ENCODE measurements around the gene CFAP210. TPM values are rescaled to one million over a fixed set of nuclear protein-coding genes. Genes with fewer than 3 reads are reported as not detected.

CFAP210 gene
- total and polyA plus RNA-seq, 2 experiments from 2014 or later, result 0.30 TPM; not detected in 1

- Histone ChIP-seq H3K9me3 (ENCODE audit: low read depth) (no peaks in the 10 kb centered on the region), H4K20me1 (ENCODE audit: insufficient read depth, poor library complexity, severe bottlenecking) (peaks cover 3% of the 10 kb centered on the region), H3K4me2 (no peak overlapping the region), H3K27me3 (no peaks in the 10 kb centered on the region), H3K79me2 (no peaks in the 10 kb centered on the region), H2AFZ (no peak overlapping the region), H3K4me1 (ENCODE audit: insufficient read depth) (peaks cover 9% of the 10 kb centered on the region), H3K9me2 (replicated peaks; ENCODE audit: insufficient read depth) (no peaks in the 10 kb centered on the region), H3K4me3 (no peak overlapping the region), H3K27ac (no peak overlapping the region), H3K36me3 (replicated peaks; ENCODE audit: insufficient read depth, low read depth) (peaks cover 4% of the 10 kb centered on the region)
- TF ChIP-seq, protein P1, sequence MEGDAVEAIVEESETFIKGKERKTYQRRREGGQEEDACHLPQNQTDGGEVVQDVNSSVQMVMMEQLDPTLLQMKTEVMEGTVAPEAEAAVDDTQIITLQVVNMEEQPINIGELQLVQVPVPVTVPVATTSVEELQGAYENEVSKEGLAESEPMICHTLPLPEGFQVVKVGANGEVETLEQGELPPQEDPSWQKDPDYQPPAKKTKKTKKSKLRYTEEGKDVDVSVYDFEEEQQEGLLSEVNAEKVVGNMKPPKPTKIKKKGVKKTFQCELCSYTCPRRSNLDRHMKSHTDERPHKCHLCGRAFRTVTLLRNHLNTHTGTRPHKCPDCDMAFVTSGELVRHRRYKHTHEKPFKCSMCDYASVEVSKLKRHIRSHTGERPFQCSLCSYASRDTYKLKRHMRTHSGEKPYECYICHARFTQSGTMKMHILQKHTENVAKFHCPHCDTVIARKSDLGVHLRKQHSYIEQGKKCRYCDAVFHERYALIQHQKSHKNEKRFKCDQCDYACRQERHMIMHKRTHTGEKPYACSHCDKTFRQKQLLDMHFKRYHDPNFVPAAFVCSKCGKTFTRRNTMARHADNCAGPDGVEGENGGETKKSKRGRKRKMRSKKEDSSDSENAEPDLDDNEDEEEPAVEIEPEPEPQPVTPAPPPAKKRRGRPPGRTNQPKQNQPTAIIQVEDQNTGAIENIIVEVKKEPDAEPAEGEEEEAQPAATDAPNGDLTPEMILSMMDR (IDR thresholded peaks at IDR 0.05; ENCODE audit: poor library complexity), result no peak
- TF ChIP-seq EZH2phosphoT487 (IDR thresholded peaks at IDR 0.05; ENCODE audit: low read depth, severe bottlenecking, unreplicated experiment) (no peak), EZH2 (IDR thresholded peaks at IDR 0.05; ENCODE audit: borderline replicate concordance) (no peak)
- WGBS (ENCODE audit: low lambda C conversion rate, missing lambda C conversion rate), result 100% methylated on average over 8 of the region's 8 CpGs
- no peak for DNase-seq (ENCODE audit: low spot score)
Observed at GRCh38 chr2:169636440-169637097, 57.6 kb downstream of the CFAP210 start.

- H3K27me3 ChIP-seq, result no peaks in the 10 kb centered on the region
- H3K4me1 ChIP-seq (ENCODE audit: insufficient read depth), result no peaks in the 10 kb centered on the region
- H3K36me3 ChIP-seq (replicated peaks; ENCODE audit: insufficient read depth, low read depth), result no peaks in the 10 kb centered on the region
- no peak overlapping the region for H3K4me2 ChIP-seq
- 91% methylated on average over 3 of the region's 3 CpGs for WGBS (ENCODE audit: low lambda C conversion rate, missing lambda C conversion rate)
- no peaks in the 10 kb centered on the region for H3K9me3 ChIP-seq (ENCODE audit: low read depth)
- H3K79me2 ChIP-seq, result no peaks in the 10 kb centered on the region
- no peak overlapping the region for H3K4me3 ChIP-seq
- TF ChIP-seq, protein P1 (IDR thresholded peaks at IDR 0.05; ENCODE audit: poor library complexity), result no peak
- no peak for TF ChIP-seq EZH2 (IDR thresholded peaks at IDR 0.05; ENCODE audit: borderline replicate concordance)
- TF ChIP-seq EZH2phosphoT487 (IDR thresholded peaks at IDR 0.05; ENCODE audit: low read depth, severe bottlenecking, unreplicated experiment), result no peak
- no peaks in the 10 kb centered on the region for H3K9me2 ChIP-seq (replicated peaks; ENCODE audit: insufficient read depth)
- H2AFZ ChIP-seq, result no peak overlapping the region
- no peaks in the 10 kb centered on the region for H4K20me1 ChIP-seq (ENCODE audit: insufficient read depth, poor library complexity, severe bottlenecking)
- H3K27ac ChIP-seq, result no peak overlapping the region
- DNase-seq (ENCODE audit: low spot score), result no peak
Observed at GRCh38 chr2:169625781-169626180, 68.4 kb downstream of the CFAP210 start.

DNA sequence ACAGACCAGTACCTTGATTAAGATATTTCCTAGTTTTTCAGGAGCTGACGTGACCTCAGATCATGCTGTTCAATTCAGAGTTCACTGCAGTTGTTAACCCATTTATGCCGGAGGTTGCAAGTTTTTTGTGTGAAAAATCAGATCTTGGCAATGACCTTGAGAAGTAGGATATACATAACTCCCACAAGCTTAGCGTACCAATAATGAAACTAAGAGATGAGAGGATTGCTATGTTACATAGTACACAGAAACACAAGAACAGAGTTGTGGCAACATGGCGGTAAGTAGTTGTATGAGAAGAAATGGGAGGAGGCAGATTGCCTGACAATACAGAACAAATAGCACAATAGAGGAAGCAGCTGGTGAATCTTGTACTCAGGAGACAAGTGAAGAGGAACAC is 71.0 kb downstream of the CFAP210 start:
- Histone ChIP-seq H3K4me2 (no peak overlapping the region), H3K9me3 (ENCODE audit: low read depth) (no peaks in the 10 kb centered on the region), H3K4me3 (no peak overlapping the region), H2AFZ (no peak overlapping the region), H3K36me3 (replicated peaks; ENCODE audit: insufficient read depth, low read depth) (no peaks in the 10 kb centered on the region), H3K9me2 (replicated peaks; ENCODE audit: insufficient read depth) (no peaks in the 10 kb centered on the region), H3K27me3 (no peaks in the 10 kb centered on the region), H3K79me2 (peaks cover 11% of the 10 kb centered on the region), H3K4me1 (ENCODE audit: insufficient read depth) (no peaks in the 10 kb centered on the region), H3K27ac (no peak overlapping the region), H4K20me1 (ENCODE audit: insufficient read depth, poor library complexity, severe bottlenecking) (peaks cover 6% of the 10 kb centered on the region)
- WGBS (ENCODE audit: low lambda C conversion rate, missing lambda C conversion rate), result 77% methylated on average over 4 of the region's 4 CpGs
- TF ChIP-seq EZH2phosphoT487 (IDR thresholded peaks at IDR 0.05; ENCODE audit: low read depth, severe bottlenecking, unreplicated experiment), result no peak
- no peak for TF ChIP-seq EZH2 (IDR thresholded peaks at IDR 0.05; ENCODE audit: borderline replicate concordance)
- TF ChIP-seq, protein P1 (IDR thresholded peaks at IDR 0.05; ENCODE audit: poor library complexity), result no peak
- DNase-seq (ENCODE audit: low spot score), result no peak
